Chondrocyte (in vitro differentiated cells): ENCODE results near the gene CD3E. TPM values are rescaled to one million over a fixed set of nuclear protein-coding genes. Genes with fewer than 3 reads are reported as not detected.

ENCODE experiments used
- DNase-seq: peaks from one replicate; pipeline ENCODE4 v3.0.0; 2021; ENCODE audit warnings: mixed read lengths, low spot score
- H3K27ac Mint-ChIP-seq: one replicate; pipeline ENCODE4 v1.8.0; 2021; ENCODE audit warnings: mild to moderate bottlenecking, moderate library complexity, mixed read lengths; ENCODE audit not compliant: unreplicated experiment
- H3K27me3 Mint-ChIP-seq: 2 replicates; pipeline ENCODE4 v1.8.0; 2021; ENCODE audit warnings: low read depth, mixed read lengths
- H3K36me3 Mint-ChIP-seq: 2 replicates; pipeline ENCODE4 v1.8.0; 2021; ENCODE audit warnings: low read depth, mixed read lengths
- H3K4me1 Mint-ChIP-seq: 2 replicates; pipeline ENCODE4 v1.8.0; 2021; ENCODE audit warnings: low read depth, mild to moderate bottlenecking, mixed read lengths
- H3K4me3 Mint-ChIP-seq: one replicate; pipeline ENCODE4 v1.8.0; 2021; ENCODE audit warnings: mild to moderate bottlenecking, moderate library complexity, mixed read lengths; ENCODE audit not compliant: unreplicated experiment
- H3K9me3 Mint-ChIP-seq: 2 replicates; pipeline ENCODE4 v1.8.0; 2021; ENCODE audit warnings: low read depth, mixed read lengths
- CTCF ChIP-seq: fragments of 200-600 bp; sonication (generic); IDR thresholded peaks from 2 replicates; pipeline ENCODE4 v1.5.0; 2021; ENCODE audit warnings: antibody characterized with exemption, mild to moderate bottlenecking, moderate library complexity
- total RNA-seq: library from RNA; stranded (reverse); gene quantifications from 3 replicates; pipeline ENCODE4 v1.2.1, GENCODE V29; 2021

Gene CD3E
- total RNA-seq, 1 donor from 2014 or later = not detected

- peaks cover 39% of the 10 kb centered on the region for H3K27me3 Mint-ChIP-seq
- no peak overlapping the region for H3K27ac Mint-ChIP-seq
- no peak overlapping the region for H3K4me3 Mint-ChIP-seq
- no peak for TF ChIP-seq CTCF
- DNase-seq = no peak
- no peaks in the 10 kb centered on the region for H3K4me1 Mint-ChIP-seq
- H3K9me3 Mint-ChIP-seq = peaks cover 5% of the 10 kb centered on the region
- no peaks in the 10 kb centered on the region for H3K36me3 Mint-ChIP-seq
Observed at GRCh38 chr11:118289401-118289800, 15.1 kb upstream of the CD3E start.

GRCh38 chr11:118290923-118291322 is 13.6 kb upstream of the CD3E start:
- Mint-ChIP-seq H3K27ac (no peak overlapping the region), H3K4me3 (no peak overlapping the region), H3K4me1 (no peaks in the 10 kb centered on the region), H3K36me3 (no peaks in the 10 kb centered on the region), H3K27me3 (peaks cover 47% of the 10 kb centered on the region), H3K9me3 (peaks cover 5% of the 10 kb centered on the region)
- DNase-seq = no peak
- TF ChIP-seq CTCF = peak; percentile 50

GRCh38 chr11:118291477-118292135 is 12.9 kb upstream of the CD3E start:
- Mint-ChIP-seq H3K27ac (no peak overlapping the region), H3K9me3 (peaks cover 5% of the 10 kb centered on the region), H3K4me1 (no peaks in the 10 kb centered on the region), H3K27me3 (peaks cover 42% of the 10 kb centered on the region), H3K36me3 (no peaks in the 10 kb centered on the region), H3K4me3 (no peak overlapping the region)
- no peak for DNase-seq
- no peak for TF ChIP-seq CTCF

- no peak for DNase-seq
- no peak overlapping the region for H3K27ac Mint-ChIP-seq
- H3K27me3 Mint-ChIP-seq = peaks cover 38% of the 10 kb centered on the region
- peaks cover 5% of the 10 kb centered on the region for H3K9me3 Mint-ChIP-seq
- no peak for TF ChIP-seq CTCF
- H3K4me3 Mint-ChIP-seq = no peak overlapping the region
- H3K36me3 Mint-ChIP-seq = no peaks in the 10 kb centered on the region
- no peaks in the 10 kb centered on the region for H3K4me1 Mint-ChIP-seq
Observed at GRCh38 chr11:118294053-118294452, 10.5 kb upstream of the CD3E start.

GRCh38 chr11:118295199-118295598 is 9.3 kb upstream of the CD3E start:
- Mint-ChIP-seq H3K4me3 (no peak overlapping the region), H3K9me3 (peaks cover 3% of the 10 kb centered on the region), H3K27ac (no peak overlapping the region), H3K36me3 (no peaks in the 10 kb centered on the region), H3K27me3 (peaks cover 36% of the 10 kb centered on the region), H3K4me1 (no peaks in the 10 kb centered on the region)
- TF ChIP-seq CTCF = no peak
- DNase-seq = no peak
